SK-N-SH (cell line): ENCODE data around the gene RBL1. TPM values are rescaled to one million over a fixed set of nuclear protein-coding genes. Genes with fewer than 3 reads are reported as not detected.

Source experiments
- CTCF ChIA-PET: fragments of 300-600, 350-600 bp; formaldehyde crosslinking; extraction: SDS; loops from one replicate; lab custom pipeline; 2021; lab: Yijun Ruan, JAX
- POLR2A ChIA-PET: fragments of 350-600 bp; sonication (Branson Sonifier 250); formaldehyde crosslinking; extraction: SDS; loops from one replicate; lab custom pipeline; 2020; ENCODE audit warnings: antibody characterized with exemption, inconsistent platforms; lab: Yijun Ruan, JAX
- DNase-seq: peaks from one replicate; pipeline ENCODE4 v3.0.0; 2012
- H2AFZ ChIP-seq: fragments of 200-600 bp; sonication (generic); 2 replicates; pipeline ENCODE4 v1.8.1; 2016; ENCODE audit warnings: antibody characterized with exemption, mild to moderate bottlenecking, low read depth
- H3F3A ChIP-seq: fragments of 200-600 bp; sonication (generic); replicated peaks from 2 replicates; pipeline ENCODE3; 2016; ENCODE audit warnings: antibody characterized with exemption, mild to moderate bottlenecking; ENCODE audit not compliant: insufficient read depth
- H3K27ac ChIP-seq, 2 experiments: fragments of 200-500 bp in 1 of 2; fragments of 200-600 bp in 1 of 2; sonication (Bioruptor generic) in 1 of 2; sonication (generic), shearing (Covaris generic) in 1 of 2; 2 replicates each; pipeline versions ENCODE4 v1.5.1 to v1.6.1; 2014 to 2016; ENCODE audit warnings: low read depth in 2 of 2, inconsistent platforms in 1 of 2, low read length in 1 of 2, mild to moderate bottlenecking in 1 of 2, mixed read lengths in 1 of 2
- H3K27me3 ChIP-seq: fragments of 200-600 bp; sonication (generic), shearing (Covaris generic); 2 replicates; pipeline ENCODE4 v1.6.1; 2016; ENCODE audit warnings: mixed run types; ENCODE audit not compliant: insufficient read depth
- H3K36me3 ChIP-seq, 2 experiments: fragments of 200-500 bp in 1 of 2; fragments of 200-600 bp in 1 of 2; sonication (Bioruptor generic) in 1 of 2; sonication (generic) in 1 of 2; replicated peaks in 1 of 2; 2 replicates each; pipeline versions ENCODE3 to v1.5.1; 2014 to 2016; ENCODE audit warnings: low read length in 1 of 2, mild to moderate bottlenecking in 1 of 2; ENCODE audit not compliant: insufficient read depth in 2 of 2, control insufficient read depth in 1 of 2
- H3K4me1 ChIP-seq, 2 experiments: fragments of 200-500 bp in 1 of 2; fragments of 200-600 bp in 1 of 2; sonication (Bioruptor generic) in 1 of 2; sonication (generic), shearing (Covaris generic) in 1 of 2; 2 replicates each; pipeline versions ENCODE4 v1.5.1 to v1.6.1; 2014 to 2016; ENCODE audit warnings: low read depth in 1 of 2, low read length in 1 of 2, mixed run types in 1 of 2; ENCODE audit not compliant: insufficient read depth in 2 of 2, control insufficient read depth in 1 of 2
- H3K4me2 ChIP-seq: fragments of 200-600 bp; sonication (generic), shearing (Covaris generic); 2 replicates; pipeline ENCODE4 v1.6.1; 2017; ENCODE audit warnings: mixed run types
- H3K4me3 ChIP-seq, 2 experiments: fragments of 200-500 bp in 1 of 2; fragments of 200-600 bp in 1 of 2; sonication (Bioruptor generic) in 1 of 2; sonication (generic), shearing (Covaris generic) in 1 of 2; 2 replicates each; pipeline versions ENCODE4 v1.5.1 to v1.8.1; 2014 to 2016; ENCODE audit warnings: low read depth in 2 of 2, inconsistent platforms in 1 of 2, low read length in 1 of 2, mild to moderate bottlenecking in 1 of 2, mixed read lengths in 1 of 2, moderate library complexity in 1 of 2
- H3K79me2 ChIP-seq: fragments of 200-600 bp; sonication (generic); 2 replicates; pipeline ENCODE4 v1.8.1; 2017; ENCODE audit warnings: mild to moderate bottlenecking; ENCODE audit not compliant: insufficient read depth
- H3K9ac ChIP-seq: fragments of 200-600 bp; sonication (generic); 2 replicates; pipeline ENCODE4 v1.6.1; 2017; ENCODE audit warnings: mixed run types
- H3K9me2 ChIP-seq: fragments of 200-600 bp; sonication (generic); 2 replicates; pipeline ENCODE4 v1.6.1; 2017; ENCODE audit warnings: mixed run types
- H3K9me3 ChIP-seq: fragments of 200-600 bp; sonication (generic); 2 replicates; pipeline ENCODE4 v1.6.1; 2017; ENCODE audit warnings: mixed run types, mild to moderate bottlenecking, moderate library complexity
- H4K20me1 ChIP-seq: fragments of 200-600 bp; sonication (generic); 2 replicates; pipeline ENCODE4 v1.6.1; 2017; ENCODE audit warnings: mild to moderate bottlenecking, mixed run types; ENCODE audit not compliant: insufficient read depth
- EZH2phosphoT487 ChIP-seq: fragments of 200-600 bp; sonication (generic); IDR thresholded peaks from 2 replicates; pipeline ENCODE4 v1.6.1; 2017; ENCODE audit warnings: low read depth, mixed run types, mild to moderate bottlenecking, antibody characterized with exemption, moderate library complexity, borderline replicate concordance
- FOXM1 ChIP-seq: IDR thresholded peaks from 2 replicates; pipeline ENCODE4 v1.4.0; 2012; ENCODE audit warnings: low read depth, mild to moderate bottlenecking
- GATA2 ChIP-seq: sonication (generic); formaldehyde crosslinking; IDR thresholded peaks from 2 replicates; pipeline ENCODE4 v1.5.0; 2020; ENCODE audit warnings: mild to moderate bottlenecking, missing genetic modification reagents
- MEF2A ChIP-seq: IDR thresholded peaks from 2 replicates; pipeline ENCODE4 v1.4.0; 2012; ENCODE audit warnings: low read depth, borderline replicate concordance
- NFIC ChIP-seq: IDR thresholded peaks from 2 replicates; pipeline ENCODE4 v1.4.0; 2012; ENCODE audit warnings: borderline replicate concordance
- NRF1 ChIP-seq: IDR thresholded peaks from 2 replicates; pipeline ENCODE4 v1.6.1; 2012; ENCODE audit warnings: low read depth, mild to moderate bottlenecking, low read length
- PBX3 ChIP-seq: IDR thresholded peaks from 2 replicates; pipeline ENCODE4; 2012
- RAD21 ChIP-seq: IDR thresholded peaks from 2 replicates; pipeline ENCODE4 v1.6.1; 2012; ENCODE audit warnings: mild to moderate bottlenecking, low read length
- RCOR1 ChIP-seq: fragments of 150-350 bp; IDR thresholded peaks from 2 replicates; pipeline ENCODE4 v1.6.1; 2017; ENCODE audit warnings: antibody characterized with exemption, low read length
- REST ChIP-seq: IDR thresholded peaks from 2 replicates; pipeline ENCODE4 v1.6.1; 2012; ENCODE audit warnings: mild to moderate bottlenecking, low read depth, low read length, moderate library complexity
- SIN3A ChIP-seq: IDR thresholded peaks from 2 replicates; pipeline ENCODE4 v1.6.1; 2012; ENCODE audit warnings: low read depth, mild to moderate bottlenecking, low read length, moderate library complexity, borderline replicate concordance
- SMC3 ChIP-seq: IDR thresholded peaks from 2 replicates; pipeline ENCODE4 v1.6.1; 2012; ENCODE audit warnings: low read depth, low read length, improper control_type of control experiment
- TCF12 ChIP-seq: IDR thresholded peaks from 2 replicates; pipeline ENCODE4 v1.4.0; 2012
- TEAD4 ChIP-seq: IDR thresholded peaks from 2 replicates; pipeline ENCODE4 v1.4.0; 2012; ENCODE audit warnings: mild to moderate bottlenecking, borderline replicate concordance; ENCODE audit not compliant: insufficient read depth
- USF2 ChIP-seq: fragments of 150-350 bp; IDR thresholded peaks from 2 replicates; pipeline ENCODE4 v1.6.1; 2017; ENCODE audit warnings: antibody characterized with exemption, low read length, low read depth, borderline replicate concordance
- YY1 ChIP-seq: IDR thresholded peaks from 2 replicates; pipeline ENCODE4 v1.4.0; 2012; ENCODE audit warnings: low read depth, mild to moderate bottlenecking
- ZBTB33 ChIP-seq: IDR thresholded peaks from 2 replicates; pipeline ENCODE4 v1.4.0; 2012; ENCODE audit warnings: low read depth, borderline replicate concordance
- WGBS: methylation state at CpG from one replicate; pipeline ENCODE4 v1.1.6; 2017; ENCODE audit warnings: low lambda C conversion rate; 5-methylcytosine and 5-hydroxymethylcytosine counted together
- polyA plus RNA-seq, 3 experiments: library from polyadenylated mRNA; depleted of rRNA; stranded (reverse); fragments of >200 nt; gene quantifications; 2 replicates each; pipeline ENCODE4 v1.2.3, GENCODE V29; 2012

Gene RBL1
- polyA plus RNA-seq, 1 of the 3 experiments (the other 2 are of a cell fraction): 2.5 TPM

GRCh38 chr20:36951979-36952738, 143.6 kb downstream of the RBL1 start:
- H3K9me2 ChIP-seq: no peaks in the 10 kb centered on the region
- peak; percentile 17 for DNase-seq
- peak overlapping the region; percentile 77 to 95 for H3K4me3 ChIP-seq
- H3K9me3 ChIP-seq: no peaks in the 10 kb centered on the region
- POLR2A ChIA-PET: no interaction called here
- H3K79me2 ChIP-seq: no peaks in the 10 kb centered on the region; the same call in 1 of the 2 replicates
- no peaks in the 10 kb centered on the region for H3K27me3 ChIP-seq
- no peak for TF ChIP-seq MEF2A
- TF ChIP-seq SIN3A: no peak
- TF ChIP-seq NFIC: no peak
- H3K4me1 ChIP-seq: peaks cover 0 to 5% of the 10 kb centered on the region in 2 experiments; a peak in 1 of 4 replicates
- 36% methylated on average over 11 of the region's 11 CpGs for WGBS
- no peaks in the 10 kb centered on the region for H3F3A ChIP-seq
- no peaks in the 10 kb centered on the region for H4K20me1 ChIP-seq
- H3K27ac ChIP-seq: peak overlapping the region in 1 of 2 experiments; percentile 10; a peak in 2 of 4 replicates
- H2AFZ ChIP-seq: peak overlapping the region; percentile 98
- H3K36me3 ChIP-seq: no peaks in the 10 kb centered on the region
- H3K4me2 ChIP-seq: peak overlapping the region; percentile 98
- CTCF ChIA-PET: no interaction called here
- H3K9ac ChIP-seq: peak overlapping the region; percentile 36; the same call in 1 of the 2 replicates

- POLR2A ChIA-PET: no interaction called here
- Histone ChIP-seq H3K36me3 (no peaks in the 10 kb centered on the region), H3K27me3 (no peaks in the 10 kb centered on the region), H3K9me2 (no peaks in the 10 kb centered on the region), H3K4me2 (peak within 1 kb of the TSS; percentile 98), H3F3A (no peaks in the 10 kb centered on the region), H3K4me3 (peak within 1 kb of the TSS; percentile 77 to 95), H3K9ac (peak within 1 kb of the TSS; percentile 66), H3K79me2 (no peaks in the 10 kb centered on the region; the same call in 1 of the 2 replicates), H3K4me1 (peaks cover 0 to 5% of the 10 kb centered on the region in 2 experiments; a peak in 1 of 4 replicates), H4K20me1 (no peaks in the 10 kb centered on the region), H3K9me3 (no peaks in the 10 kb centered on the region), H2AFZ (peak within 1 kb of the TSS; percentile 99), H3K27ac (peak within 1 kb of the TSS in 1 of 2 experiments; percentile 10; a peak in 2 of 4 replicates)
- peak; percentile 96 for DNase-seq
- 1% methylated on average over 16 of the region's 66 CpGs for WGBS
- CTCF ChIA-PET: no interaction called here
- peak; percentile 100 for TF ChIP-seq NRF1
- TF ChIP-seq EZH2phosphoT487: no peak
- no peak for TF ChIP-seq RCOR1
- TF ChIP-seq PBX3: no peak
- TF ChIP-seq REST: no peak
- no peak for TF ChIP-seq GATA2
- no peak for TF ChIP-seq ZBTB33
- TF ChIP-seq SMC3: no peak
- TF ChIP-seq FOXM1: no peak
- TF ChIP-seq RAD21: no peak
- TF ChIP-seq TEAD4: no peak
- no peak for TF ChIP-seq YY1
- TF ChIP-seq USF2: no peak
- no peak for TF ChIP-seq TCF12
Observed at GRCh38 chr20:36951198-36951978, 144.4 kb downstream of the RBL1 start, which contains the start of gene SAMHD1. SAMHD1 (minus strand) TSS chr20:36951708; CDS start chr20:36951643, 65 bp downstream.
